Epithelial cell of esophagus (primary cell): Measurements from ENCODE around the gene DCTN4.
"Not testable (repeated sequence)": the region's sequence is repeated elsewhere in the genome, so short reads cannot be mapped to it uniquely, and the experiment has no call there.

Experiments
- DNase-seq: peaks from one replicate; pipeline ENCODE4 v3.0.0; 2010; ENCODE audit warnings: low read depth
- H3K4me3 ChIP-seq: 2 replicates; pipeline ENCODE4 v1.5.1; 2011; ENCODE audit warnings: mild to moderate bottlenecking, low read length, control low read depth
- TF ChIP-seq, protein P1 (sequence below): IDR thresholded peaks from 2 replicates; pipeline ENCODE4 v1.5.1; 2011; ENCODE audit warnings: low read depth, mild to moderate bottlenecking, low read length, control low read depth, inconsistent platforms; ENCODE audit not compliant: insufficient read depth; ENCODE audit errors: missing control alignments

Gene DCTN4

DNA sequence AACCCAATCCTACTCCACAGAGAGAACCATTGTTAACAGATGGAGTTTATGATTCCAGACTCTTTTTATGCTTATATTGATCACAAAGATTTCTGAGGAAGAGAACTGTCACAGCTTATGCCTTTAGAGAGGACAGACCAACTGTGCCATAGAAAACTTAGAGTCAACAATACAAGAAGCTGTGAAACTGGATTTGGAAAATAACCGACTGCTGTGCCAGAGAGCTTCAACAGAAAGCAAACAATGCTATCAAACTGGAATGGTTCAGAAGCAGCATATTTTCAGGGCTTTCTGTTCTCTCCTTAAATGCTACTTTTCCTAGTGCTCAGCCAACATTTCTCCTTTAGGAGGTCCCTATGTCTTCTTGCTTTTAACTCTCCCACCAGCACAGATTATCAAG, 5.0 kb downstream of the DCTN4 start:
- no peak overlapping the region for H3K4me3 ChIP-seq
- DNase-seq, result no peak
- TF ChIP-seq, protein P1, sequence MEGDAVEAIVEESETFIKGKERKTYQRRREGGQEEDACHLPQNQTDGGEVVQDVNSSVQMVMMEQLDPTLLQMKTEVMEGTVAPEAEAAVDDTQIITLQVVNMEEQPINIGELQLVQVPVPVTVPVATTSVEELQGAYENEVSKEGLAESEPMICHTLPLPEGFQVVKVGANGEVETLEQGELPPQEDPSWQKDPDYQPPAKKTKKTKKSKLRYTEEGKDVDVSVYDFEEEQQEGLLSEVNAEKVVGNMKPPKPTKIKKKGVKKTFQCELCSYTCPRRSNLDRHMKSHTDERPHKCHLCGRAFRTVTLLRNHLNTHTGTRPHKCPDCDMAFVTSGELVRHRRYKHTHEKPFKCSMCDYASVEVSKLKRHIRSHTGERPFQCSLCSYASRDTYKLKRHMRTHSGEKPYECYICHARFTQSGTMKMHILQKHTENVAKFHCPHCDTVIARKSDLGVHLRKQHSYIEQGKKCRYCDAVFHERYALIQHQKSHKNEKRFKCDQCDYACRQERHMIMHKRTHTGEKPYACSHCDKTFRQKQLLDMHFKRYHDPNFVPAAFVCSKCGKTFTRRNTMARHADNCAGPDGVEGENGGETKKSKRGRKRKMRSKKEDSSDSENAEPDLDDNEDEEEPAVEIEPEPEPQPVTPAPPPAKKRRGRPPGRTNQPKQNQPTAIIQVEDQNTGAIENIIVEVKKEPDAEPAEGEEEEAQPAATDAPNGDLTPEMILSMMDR, result no peak

DNA sequence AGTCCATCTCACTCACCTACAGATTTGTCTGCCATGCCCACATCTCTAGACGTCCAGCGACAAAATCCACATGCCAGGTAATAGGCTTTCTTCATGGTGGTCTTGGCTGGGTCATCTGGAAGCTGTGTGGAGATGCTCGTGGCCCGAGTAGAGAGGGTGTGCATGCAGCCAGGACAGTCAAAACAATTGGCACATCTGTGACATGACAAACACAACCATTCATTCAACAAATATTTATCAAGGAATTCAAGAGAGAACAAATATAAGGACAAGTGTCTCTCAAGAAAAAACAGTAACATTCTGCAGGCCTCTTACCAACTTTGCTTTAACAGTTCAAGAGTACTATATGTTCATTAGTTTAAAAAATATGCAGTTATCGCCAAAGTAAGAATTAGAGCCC, 5.4 kb downstream of the DCTN4 start:
- DNase-seq, result no peak
- no peak overlapping the region for H3K4me3 ChIP-seq
- TF ChIP-seq, protein P1, result no peak

DNA sequence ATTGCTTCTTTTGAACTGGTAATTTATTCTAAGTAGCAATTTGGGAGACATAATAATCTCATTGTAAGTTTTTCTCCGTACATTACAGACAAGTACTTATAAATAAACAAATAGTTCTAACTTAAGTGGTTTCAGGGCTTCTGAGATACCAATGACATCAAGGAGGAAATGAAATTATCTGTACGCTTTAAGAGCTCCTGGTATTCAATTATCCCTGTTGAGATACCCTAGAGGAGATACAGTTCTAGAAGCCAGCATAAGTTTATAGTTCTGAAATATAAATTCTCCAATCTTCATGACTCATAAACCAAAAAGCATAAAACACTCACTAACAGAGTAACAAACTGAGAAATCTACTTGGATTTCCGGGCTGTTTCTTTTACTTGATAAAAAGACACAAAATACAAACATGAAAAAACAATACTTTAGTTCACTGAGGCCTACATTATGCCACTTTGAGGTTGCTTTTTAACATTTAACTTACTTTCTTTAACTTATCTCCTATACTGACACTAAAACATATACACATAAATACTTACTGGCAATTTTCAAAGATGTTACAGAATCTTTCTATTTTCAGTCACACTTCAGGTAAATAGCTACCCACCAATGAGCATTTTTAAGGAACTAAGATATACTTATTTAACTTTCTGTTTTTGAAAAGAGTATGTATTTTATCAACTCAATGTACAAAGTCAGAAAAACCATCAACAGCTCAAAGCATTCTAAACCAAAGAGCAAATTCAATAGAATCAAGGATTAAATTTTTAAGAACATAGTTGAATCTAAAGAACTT, 7.5 kb downstream of the DCTN4 start:
- DNase-seq, result no peak
- no peak overlapping the region for H3K4me3 ChIP-seq
- TF ChIP-seq, protein P1, result no peak

DNA sequence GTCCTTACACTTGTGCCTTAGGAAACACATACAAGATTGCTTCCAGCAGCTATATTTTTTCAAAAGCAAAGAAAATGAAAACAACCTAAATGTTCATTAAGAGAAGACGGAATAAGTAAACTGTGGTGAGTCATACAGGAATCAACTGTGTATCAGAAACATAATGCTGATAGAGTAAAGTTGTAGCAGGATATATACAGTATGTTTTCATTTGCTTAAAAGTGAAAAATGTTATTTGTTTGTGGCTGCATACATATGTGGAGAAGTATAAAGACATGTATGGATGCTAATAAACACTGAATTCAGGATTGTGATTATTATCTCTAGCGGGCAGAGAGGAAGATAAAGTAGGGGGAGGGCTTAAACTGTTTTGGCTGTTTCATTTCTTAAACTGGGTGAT, 8.3 kb downstream of the DCTN4 start:
- no peak for DNase-seq
- TF ChIP-seq, protein P1, result no peak
- no peak overlapping the region for H3K4me3 ChIP-seq

DNA sequence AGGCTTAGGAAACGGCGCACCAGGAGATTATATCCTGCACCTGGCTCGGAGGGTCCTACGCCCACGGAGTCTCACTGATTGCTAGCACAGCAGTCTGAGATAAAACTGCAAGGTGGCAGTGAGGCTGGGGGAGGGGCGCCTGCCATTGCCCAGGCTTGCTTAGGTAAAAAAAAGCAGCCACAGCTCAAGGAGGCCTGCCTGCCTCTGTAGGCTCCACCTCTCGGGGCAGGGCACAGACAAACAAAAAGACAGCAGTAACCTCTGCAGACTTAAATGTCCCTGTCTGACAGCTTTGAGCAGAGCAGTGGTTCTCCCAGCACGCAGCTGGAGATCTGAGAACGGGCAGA, 15.7 kb downstream of the DCTN4 start:
- peak; percentile 17 for DNase-seq
- H3K4me3 ChIP-seq, result not testable (repeated sequence)

DNA sequence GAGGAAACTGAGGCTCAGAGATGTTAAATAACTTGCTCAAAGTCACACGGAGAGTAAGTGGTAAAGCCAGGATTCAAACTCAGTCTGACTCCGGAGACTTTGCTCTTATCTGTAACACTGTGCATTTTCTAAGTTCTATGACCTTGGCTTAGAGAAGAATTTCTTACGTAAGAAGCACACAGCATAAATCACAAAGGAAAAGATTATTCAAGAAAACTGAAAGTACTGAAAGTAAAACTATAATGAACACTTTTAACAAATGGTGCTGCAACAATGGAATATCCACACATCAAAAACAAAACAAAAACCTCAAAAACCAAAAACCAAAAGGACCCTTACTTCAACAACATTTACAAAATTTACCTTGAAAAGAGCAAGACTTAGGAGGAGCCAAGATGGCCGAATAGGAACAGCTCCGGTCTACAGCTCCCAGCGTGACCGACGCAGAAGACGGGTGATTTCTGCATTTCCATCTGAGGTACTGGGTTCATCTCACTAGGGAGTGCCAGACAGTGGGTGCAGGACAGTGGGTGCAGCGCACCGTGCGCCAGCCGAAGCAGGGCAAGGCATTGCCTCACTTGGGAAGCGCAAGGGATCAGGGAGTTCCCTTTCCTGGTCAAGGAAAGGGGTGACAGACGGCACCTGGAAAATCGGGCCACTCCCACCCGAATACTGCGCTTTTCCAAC, 16.2 kb downstream of the DCTN4 start:
- DNase-seq, H3K4me3 ChIP-seq: not testable (repeated sequence)

DNA sequence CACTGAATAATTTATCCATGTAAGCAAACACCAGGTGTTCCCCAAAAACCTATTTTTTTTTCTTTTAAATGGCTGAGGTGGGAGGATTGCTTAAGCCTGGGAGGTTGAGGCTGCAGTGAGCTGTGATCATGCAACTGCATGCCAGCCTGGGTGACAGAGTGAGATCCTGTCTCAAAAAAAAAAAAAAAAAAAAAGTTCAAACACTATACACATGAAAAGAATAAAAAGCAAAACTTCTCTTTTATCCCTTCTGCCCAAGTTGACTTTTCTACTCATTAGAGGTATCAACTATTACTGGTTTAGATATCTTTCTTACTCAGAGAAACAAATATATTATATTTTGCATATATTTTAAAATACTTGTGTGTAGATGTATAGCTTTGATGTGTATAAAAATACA, 17.8 kb downstream of the DCTN4 start:
- TF ChIP-seq, protein P1, result no peak
- no peak overlapping the region for H3K4me3 ChIP-seq
- DNase-seq, result no peak

DNA sequence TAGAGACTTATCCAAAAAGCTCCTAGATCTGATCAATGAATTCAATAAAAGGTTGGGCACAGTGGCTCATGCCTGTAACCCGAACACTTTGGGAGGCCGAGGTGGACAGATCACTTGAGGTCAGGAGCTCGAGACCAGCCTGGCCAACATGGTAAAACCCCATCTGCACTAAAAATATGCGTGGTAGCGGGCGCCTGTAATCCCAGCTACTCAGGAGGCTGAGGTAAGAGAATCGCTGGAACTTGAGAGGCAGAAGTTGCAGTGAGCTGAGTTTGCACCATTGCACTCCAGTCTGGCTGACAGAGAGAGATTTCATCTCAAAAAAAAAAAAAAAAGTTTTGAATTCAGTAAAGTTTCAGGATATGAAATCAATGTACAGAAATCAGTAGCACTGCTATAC, 20.0 kb downstream of the DCTN4 start:
- TF ChIP-seq, protein P1, result no peak
- H3K4me3 ChIP-seq, result no peak overlapping the region
- no peak for DNase-seq
